Measurements from ENCODE around the gene ANKS1A.

The ANKS1A gene

DNA sequence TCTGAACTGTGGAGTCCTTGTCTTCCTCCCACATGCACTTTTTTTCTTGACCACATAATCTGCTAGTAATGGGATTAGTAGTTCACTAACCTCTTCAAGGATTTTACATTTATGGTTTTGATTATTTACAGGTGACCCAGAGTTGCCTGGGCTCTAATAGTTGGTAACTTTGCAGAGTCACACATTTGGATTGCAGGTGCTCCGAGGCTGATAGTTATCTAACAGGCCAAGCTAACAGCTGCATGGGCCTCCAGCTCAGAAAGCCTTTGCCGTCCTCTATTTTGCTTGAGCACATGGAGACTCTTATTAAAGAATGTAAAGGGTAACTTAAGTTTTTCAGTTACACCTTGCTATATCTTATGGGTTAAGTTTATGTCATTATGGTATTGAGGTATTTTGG, 95.4 kb downstream of the ANKS1A start:
- TF ChIP-seq, protein P1, sequence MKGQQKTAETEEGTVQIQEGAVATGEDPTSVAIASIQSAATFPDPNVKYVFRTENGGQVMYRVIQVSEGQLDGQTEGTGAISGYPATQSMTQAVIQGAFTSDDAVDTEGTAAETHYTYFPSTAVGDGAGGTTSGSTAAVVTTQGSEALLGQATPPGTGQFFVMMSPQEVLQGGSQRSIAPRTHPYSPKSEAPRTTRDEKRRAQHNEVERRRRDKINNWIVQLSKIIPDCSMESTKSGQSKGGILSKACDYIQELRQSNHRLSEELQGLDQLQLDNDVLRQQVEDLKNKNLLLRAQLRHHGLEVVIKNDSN (IDR thresholded peaks at IDR 0.05): no peak
- no peak for TF ChIP-seq TAF1 (IDR thresholded peaks at IDR 0.05; ENCODE audit: low read depth)
- TF ChIP-seq, protein P2, sequence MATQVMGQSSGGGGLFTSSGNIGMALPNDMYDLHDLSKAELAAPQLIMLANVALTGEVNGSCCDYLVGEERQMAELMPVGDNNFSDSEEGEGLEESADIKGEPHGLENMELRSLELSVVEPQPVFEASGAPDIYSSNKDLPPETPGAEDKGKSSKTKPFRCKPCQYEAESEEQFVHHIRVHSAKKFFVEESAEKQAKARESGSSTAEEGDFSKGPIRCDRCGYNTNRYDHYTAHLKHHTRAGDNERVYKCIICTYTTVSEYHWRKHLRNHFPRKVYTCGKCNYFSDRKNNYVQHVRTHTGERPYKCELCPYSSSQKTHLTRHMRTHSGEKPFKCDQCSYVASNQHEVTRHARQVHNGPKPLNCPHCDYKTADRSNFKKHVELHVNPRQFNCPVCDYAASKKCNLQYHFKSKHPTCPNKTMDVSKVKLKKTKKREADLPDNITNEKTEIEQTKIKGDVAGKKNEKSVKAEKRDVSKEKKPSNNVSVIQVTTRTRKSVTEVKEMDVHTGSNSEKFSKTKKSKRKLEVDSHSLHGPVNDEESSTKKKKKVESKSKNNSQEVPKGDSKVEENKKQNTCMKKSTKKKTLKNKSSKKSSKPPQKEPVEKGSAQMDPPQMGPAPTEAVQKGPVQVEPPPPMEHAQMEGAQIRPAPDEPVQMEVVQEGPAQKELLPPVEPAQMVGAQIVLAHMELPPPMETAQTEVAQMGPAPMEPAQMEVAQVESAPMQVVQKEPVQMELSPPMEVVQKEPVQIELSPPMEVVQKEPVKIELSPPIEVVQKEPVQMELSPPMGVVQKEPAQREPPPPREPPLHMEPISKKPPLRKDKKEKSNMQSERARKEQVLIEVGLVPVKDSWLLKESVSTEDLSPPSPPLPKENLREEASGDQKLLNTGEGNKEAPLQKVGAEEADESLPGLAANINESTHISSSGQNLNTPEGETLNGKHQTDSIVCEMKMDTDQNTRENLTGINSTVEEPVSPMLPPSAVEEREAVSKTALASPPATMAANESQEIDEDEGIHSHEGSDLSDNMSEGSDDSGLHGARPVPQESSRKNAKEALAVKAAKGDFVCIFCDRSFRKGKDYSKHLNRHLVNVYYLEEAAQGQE (IDR thresholded peaks at IDR 0.05; ENCODE audit: low read depth): no peak

DNA sequence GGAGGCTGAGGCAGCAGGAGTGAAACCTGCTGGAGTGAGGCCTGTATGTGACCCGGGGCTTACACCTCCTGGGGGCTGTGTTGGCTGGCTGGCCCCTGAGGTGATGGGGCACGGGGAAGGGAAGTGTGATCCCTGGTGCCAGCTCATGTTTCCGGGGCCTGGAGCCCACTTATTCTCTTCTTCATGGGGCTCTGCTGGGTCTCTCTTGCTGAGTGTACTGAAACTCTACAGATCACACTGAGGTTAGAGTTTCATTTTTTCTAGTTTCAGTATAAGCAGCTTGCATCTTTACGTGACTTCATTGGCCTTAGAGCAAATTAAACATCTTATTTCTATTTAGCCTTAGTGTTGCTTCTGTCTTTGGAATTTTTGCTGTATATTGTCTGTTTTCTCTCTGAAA, 96.2 kb downstream of the ANKS1A start:
- TF ChIP-seq, protein P1 (IDR thresholded peaks at IDR 0.05): no peak
- TF ChIP-seq YY1 (IDR thresholded peaks at IDR 0.05; ENCODE audit: low read depth) (no peak), ZBTB7A (IDR thresholded peaks at IDR 0.05; ENCODE audit: low read depth) (no peak), FOXM1 (IDR thresholded peaks at IDR 0.05; ENCODE audit: borderline replicate concordance, low read depth) (no peak), EGR1 (IDR thresholded peaks at IDR 0.05) (no peak)

DNA sequence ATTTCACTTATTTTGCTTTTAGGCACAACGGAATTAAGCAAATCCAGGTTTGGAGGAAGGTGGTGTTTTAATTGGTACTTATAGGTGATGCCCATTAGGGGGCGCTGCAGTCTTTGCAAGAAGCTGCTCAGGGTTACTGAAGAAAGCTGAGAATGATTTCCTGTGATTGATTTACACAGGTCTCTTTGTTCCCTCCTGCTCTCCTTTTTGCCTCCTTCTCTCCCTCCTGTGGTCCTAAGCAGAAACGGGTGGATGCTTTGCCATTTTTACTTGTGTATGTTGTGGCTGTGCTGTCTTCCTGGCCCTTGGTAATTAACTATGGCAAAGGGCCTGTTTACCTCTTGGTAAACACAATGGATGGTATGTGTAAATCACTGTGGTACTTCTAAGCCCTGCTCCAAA, 97.8 kb downstream of the ANKS1A start:
- TF ChIP-seq TAF1 (IDR thresholded peaks at IDR 0.05; ENCODE audit: low read depth) (no peak), RAD21 (IDR thresholded peaks at IDR 0.05; ENCODE audit: low read depth) (peak; percentile 90)

DNA sequence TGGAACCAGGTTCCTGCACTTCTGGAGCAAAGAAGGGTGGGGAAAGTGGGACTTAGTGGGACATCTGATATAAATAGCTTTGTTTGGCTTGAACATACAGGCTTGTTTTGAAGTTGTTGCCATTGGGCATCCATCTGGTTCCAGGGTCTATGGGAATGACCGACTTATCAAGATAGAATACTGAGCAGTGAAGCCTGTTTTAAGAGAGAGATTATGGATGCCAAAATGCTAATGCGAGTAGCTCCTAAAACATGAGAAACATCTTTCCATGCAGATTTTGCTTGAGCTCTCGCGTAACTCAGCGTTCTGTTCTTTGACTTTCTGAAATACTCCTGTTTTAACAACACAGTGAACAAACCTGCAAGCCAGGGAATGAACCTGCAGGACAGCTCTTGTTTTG, 98.5 kb downstream of the ANKS1A start:
- TF ChIP-seq TAF1 (IDR thresholded peaks at IDR 0.05; ENCODE audit: low read depth) (no peak), TCF12 (IDR thresholded peaks at IDR 0.05; ENCODE audit: low read depth) (no peak), ZBTB7A (IDR thresholded peaks at IDR 0.05; ENCODE audit: low read depth) (no peak), RAD21 (IDR thresholded peaks at IDR 0.05; ENCODE audit: low read depth) (no peak), EP300 (IDR thresholded peaks at IDR 0.05; ENCODE audit: borderline replicate concordance) (no peak), CEBPB (IDR thresholded peaks at IDR 0.05) (no peak), YY1 (IDR thresholded peaks at IDR 0.05; ENCODE audit: low read depth) (no peak), CREB1 (IDR thresholded peaks at IDR 0.05; ENCODE audit: low read depth) (no peak), NFIC (IDR thresholded peaks at IDR 0.05) (no peak), TEAD4 (IDR thresholded peaks at IDR 0.05) (no peak), EGR1 (IDR thresholded peaks at IDR 0.05) (no peak)
- TF ChIP-seq, protein P1 (IDR thresholded peaks at IDR 0.05): no peak
- TF ChIP-seq, protein P2 (IDR thresholded peaks at IDR 0.05; ENCODE audit: low read depth): no peak
- TF ChIP-seq, protein P3, sequence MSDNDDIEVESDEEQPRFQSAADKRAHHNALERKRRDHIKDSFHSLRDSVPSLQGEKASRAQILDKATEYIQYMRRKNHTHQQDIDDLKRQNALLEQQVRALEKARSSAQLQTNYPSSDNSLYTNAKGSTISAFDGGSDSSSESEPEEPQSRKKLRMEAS (IDR thresholded peaks at IDR 0.05): no peak

DNA sequence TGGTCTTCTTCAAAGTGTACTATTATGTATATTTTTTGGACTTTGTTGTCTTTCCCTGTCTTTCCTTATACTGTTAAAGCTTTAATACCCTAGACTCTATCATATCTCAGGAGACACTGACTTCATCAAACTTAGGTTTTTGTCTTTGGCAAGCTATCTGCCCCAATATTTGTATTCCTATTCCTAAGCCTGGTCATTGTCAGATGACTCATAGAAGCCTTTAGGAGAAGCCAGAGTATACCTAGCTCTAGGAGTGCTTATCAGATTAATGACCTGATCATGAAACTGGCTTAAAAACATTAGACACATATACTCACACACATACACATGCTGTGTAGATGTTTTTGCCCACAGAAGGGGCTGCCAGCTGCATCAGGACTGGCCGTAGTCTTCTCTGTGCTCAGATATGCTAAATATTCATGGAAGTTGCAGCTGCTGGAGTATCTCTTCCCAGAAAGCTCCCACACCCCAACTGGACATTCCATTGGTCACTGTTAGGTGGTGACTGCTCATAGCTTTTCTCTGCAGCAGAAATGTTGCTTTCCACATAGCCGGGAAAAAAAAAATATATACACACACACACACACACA, 102.0 kb downstream of the ANKS1A start:
- TF ChIP-seq, protein P3 (IDR thresholded peaks at IDR 0.05): no peak
- TF ChIP-seq FOXM1 (IDR thresholded peaks at IDR 0.05; ENCODE audit: borderline replicate concordance, low read depth): no peak
- TF ChIP-seq EP300 (IDR thresholded peaks at IDR 0.05; ENCODE audit: borderline replicate concordance): no peak
- no peak for TF ChIP-seq NFIC (IDR thresholded peaks at IDR 0.05)
- TF ChIP-seq EGR1 (IDR thresholded peaks at IDR 0.05): no peak
- TF ChIP-seq TAF1 (IDR thresholded peaks at IDR 0.05; ENCODE audit: low read depth): no peak
- TF ChIP-seq TCF12 (IDR thresholded peaks at IDR 0.05; ENCODE audit: low read depth): no peak
- TF ChIP-seq, protein P1 (IDR thresholded peaks at IDR 0.05): no peak
- no peak for TF ChIP-seq TEAD4 (IDR thresholded peaks at IDR 0.05)
- TF ChIP-seq, protein P2 (IDR thresholded peaks at IDR 0.05; ENCODE audit: low read depth): no peak
- no peak for TF ChIP-seq CREB1 (IDR thresholded peaks at IDR 0.05; ENCODE audit: low read depth)
- no peak for TF ChIP-seq CEBPB (IDR thresholded peaks at IDR 0.05)
- no peak for TF ChIP-seq YY1 (IDR thresholded peaks at IDR 0.05; ENCODE audit: low read depth)
- TF ChIP-seq ZBTB7A (IDR thresholded peaks at IDR 0.05; ENCODE audit: low read depth): no peak
- no peak for TF ChIP-seq RAD21 (IDR thresholded peaks at IDR 0.05; ENCODE audit: low read depth)
